Muscle layer of duodenum (tissue), 2 donors: Measurements from ENCODE around the gene WDR20.
"Not testable (repeated sequence)": the region's sequence is repeated elsewhere in the genome, so short reads cannot be mapped to it uniquely, and the experiment has no call there.

Source experiments
- H3K27ac ChIP-seq: one replicate; pipeline ENCODE4 v1.7.0; 2013; ENCODE audit warnings: mild to moderate bottlenecking, low read length
- H3K27me3 ChIP-seq: one replicate; pipeline ENCODE4 v1.7.0; 2013; ENCODE audit warnings: low read depth, mild to moderate bottlenecking, control low read depth, low read length
- H3K36me3 ChIP-seq, 2 donors: one replicate each; pipeline ENCODE4 v1.7.0; 2013; ENCODE audit warnings: low read length in 2 of 2, control low read depth in 1 of 2, mild to moderate bottlenecking in 1 of 2; ENCODE audit not compliant: insufficient read depth in 2 of 2, control insufficient read depth in 1 of 2
- H3K4me1 ChIP-seq, 2 donors: one replicate each; pipeline ENCODE4 v1.7.0; 2013; ENCODE audit warnings: low read length in 2 of 2, mild to moderate bottlenecking in 2 of 2, control low read depth in 1 of 2, moderate library complexity in 1 of 2; ENCODE audit not compliant: insufficient read depth in 2 of 2, control insufficient read depth in 1 of 2
- H3K4me3 ChIP-seq, 2 donors: one replicate each; pipeline ENCODE4 v1.7.0; 2013; ENCODE audit warnings: low read length in 2 of 2, low read depth in 1 of 2, mild to moderate bottlenecking in 1 of 2
- H3K9me3 ChIP-seq, 2 donors: one replicate each; pipeline ENCODE4 v1.7.0; 2013; ENCODE audit warnings: low read length in 2 of 2, control low read depth in 1 of 2, mild to moderate bottlenecking in 1 of 2; ENCODE audit not compliant: control insufficient read depth in 1 of 2
- donor health status: healthy.

The WDR20 gene

DNA sequence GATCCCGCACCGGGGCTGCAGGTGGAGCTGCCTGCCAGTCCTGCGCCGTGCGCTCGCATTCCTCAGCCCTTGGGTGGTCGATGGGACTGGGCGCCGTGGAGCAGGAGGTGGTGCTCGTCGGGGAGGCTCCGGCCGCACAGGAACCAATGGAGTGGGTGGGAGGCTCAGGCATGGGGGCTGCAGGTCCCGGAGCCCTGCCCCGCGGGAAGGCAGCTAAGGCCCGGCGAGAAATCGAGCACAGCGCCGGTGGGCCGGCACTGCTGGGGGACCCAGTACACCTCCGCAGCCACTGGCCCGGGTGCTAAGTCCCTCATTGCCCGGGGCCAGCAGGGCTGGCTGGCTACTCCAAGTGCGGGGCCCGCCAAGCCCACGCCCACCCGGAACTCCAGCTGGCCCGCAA lies 4.2 kb upstream of the WDR20 start:
- not testable (repeated sequence) for H3K27ac ChIP-seq, H3K4me3 ChIP-seq, H3K27me3 ChIP-seq, H3K36me3 ChIP-seq, H3K4me1 ChIP-seq, H3K9me3 ChIP-seq

DNA sequence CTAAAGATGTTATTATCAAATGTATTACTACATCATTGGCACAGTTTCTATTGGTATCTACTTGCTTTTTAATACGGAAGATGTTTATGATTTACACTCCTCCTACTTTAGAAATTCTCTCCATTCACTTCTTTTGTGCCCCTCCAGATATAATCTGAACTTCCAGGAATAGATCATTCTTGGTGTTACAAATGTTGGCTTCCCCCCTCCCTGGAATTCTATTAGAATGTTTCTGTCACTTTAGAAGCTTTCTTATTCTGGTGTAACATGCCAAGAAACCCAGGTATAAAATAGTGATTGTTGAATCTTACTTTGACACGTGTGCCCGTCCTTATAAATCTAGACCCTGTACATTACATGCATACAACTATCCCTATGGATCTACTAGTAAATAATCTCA lies 1.2 kb upstream of the WDR20 start:
- H3K9me3 ChIP-seq = no peaks in the 10 kb centered on the region
- H3K4me3 ChIP-seq = peak overlapping the region; percentile 85 to 91
- no peaks in the 10 kb centered on the region for H3K27me3 ChIP-seq
- peaks cover 0 to 5% of the 10 kb centered on the region in 2 donors for H3K36me3 ChIP-seq
- H3K27ac ChIP-seq = no peak overlapping the region
- H3K4me1 ChIP-seq = peaks cover 5 to 12% of the 10 kb centered on the region in 2 donors

DNA sequence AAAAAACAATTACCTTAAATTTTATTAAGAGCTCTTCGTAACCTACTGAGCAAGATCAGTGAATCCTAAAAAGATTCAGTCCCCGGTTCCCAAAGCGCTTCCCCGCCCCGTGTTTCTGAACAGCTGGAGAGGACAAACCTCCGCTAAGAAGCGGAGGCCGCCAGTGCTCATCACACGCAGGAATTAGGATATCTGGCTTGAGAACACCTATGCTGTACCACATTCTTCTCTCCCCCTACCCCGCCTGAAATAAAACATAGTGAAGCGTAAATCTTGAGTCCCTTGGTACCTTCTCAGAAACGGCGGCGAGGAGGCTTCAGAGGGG lies 774 bp upstream of the WDR20 start:
- H3K27ac ChIP-seq = no peak overlapping the region
- H3K4me1 ChIP-seq = peaks cover 5 to 12% of the 10 kb centered on the region in 2 donors
- H3K4me3 ChIP-seq = peak overlapping the region; percentile 85 to 91
- H3K36me3 ChIP-seq = peaks cover 0 to 5% of the 10 kb centered on the region in 2 donors
- no peaks in the 10 kb centered on the region for H3K27me3 ChIP-seq
- H3K9me3 ChIP-seq = no peaks in the 10 kb centered on the region

DNA sequence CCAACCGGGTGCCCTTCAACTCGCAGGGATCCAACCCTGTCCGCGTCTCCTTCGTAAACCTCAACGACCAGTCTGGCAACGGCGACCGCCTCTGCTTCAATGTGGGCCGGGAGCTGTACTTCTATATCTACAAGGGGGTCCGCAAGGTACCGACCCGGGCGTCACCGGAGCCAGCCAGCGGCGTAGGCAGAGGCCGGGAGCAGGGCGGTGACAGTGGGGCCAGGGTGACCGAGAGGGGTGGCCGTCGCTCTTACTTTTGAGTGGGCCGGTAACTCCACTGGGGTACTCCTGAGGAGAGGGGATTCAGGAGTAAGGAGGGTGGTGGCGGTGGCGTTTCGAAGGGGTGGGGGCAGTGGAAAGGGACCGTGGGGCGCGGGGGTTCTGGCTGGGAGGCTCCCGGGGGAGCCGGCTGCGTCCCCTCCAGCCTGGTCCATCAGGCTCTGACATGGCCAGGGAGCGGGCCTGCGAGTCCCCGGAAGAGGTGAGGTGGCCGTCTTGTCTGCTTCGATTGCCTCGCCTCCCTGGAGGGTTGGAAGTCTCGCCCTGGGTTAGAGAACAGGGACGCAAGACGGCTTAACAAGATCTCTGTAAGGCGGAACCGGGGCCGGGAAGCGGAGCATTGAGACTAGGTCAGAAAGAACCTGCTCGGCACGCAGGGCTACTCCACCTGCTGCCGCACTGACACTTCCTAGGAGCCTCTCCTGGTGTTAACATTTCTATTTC lies 491 bp downstream of the WDR20 start:
- H3K27me3 ChIP-seq = no peaks in the 10 kb centered on the region
- peak overlapping the region; percentile 67 for H3K27ac ChIP-seq
- no peaks in the 10 kb centered on the region for H3K36me3 ChIP-seq
- H3K9me3 ChIP-seq = no peaks in the 10 kb centered on the region
- H3K4me1 ChIP-seq = peaks cover 5 to 12% of the 10 kb centered on the region in 2 donors
- peak overlapping the region; percentile 85 to 91 for H3K4me3 ChIP-seq

DNA sequence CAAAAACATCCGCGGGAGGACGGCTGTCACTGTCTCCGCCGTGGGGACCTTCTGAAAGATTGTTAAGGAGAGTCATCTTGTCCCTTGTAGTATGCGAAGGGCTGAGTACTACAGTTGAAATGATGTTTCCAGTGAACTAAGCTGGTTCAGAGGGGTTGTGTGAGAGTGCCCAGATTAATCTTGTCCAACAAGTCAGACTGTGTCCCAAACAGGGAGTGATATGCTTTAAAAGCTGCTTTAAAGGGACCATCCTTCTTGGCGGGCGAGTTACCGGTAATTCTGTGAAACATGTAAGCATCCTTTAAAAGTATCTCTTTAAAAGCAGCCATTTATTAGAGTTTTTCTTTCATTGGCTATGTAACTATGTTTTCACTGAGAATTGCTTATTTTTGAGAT lies 1.1 kb downstream of the WDR20 start:
- H3K4me3 ChIP-seq = peak overlapping the region; percentile 85 to 91
- H3K4me1 ChIP-seq = peaks cover 5 to 12% of the 10 kb centered on the region in 2 donors
- H3K9me3 ChIP-seq = no peaks in the 10 kb centered on the region
- no peaks in the 10 kb centered on the region for H3K36me3 ChIP-seq
- peak overlapping the region; percentile 67 for H3K27ac ChIP-seq
- no peaks in the 10 kb centered on the region for H3K27me3 ChIP-seq

DNA sequence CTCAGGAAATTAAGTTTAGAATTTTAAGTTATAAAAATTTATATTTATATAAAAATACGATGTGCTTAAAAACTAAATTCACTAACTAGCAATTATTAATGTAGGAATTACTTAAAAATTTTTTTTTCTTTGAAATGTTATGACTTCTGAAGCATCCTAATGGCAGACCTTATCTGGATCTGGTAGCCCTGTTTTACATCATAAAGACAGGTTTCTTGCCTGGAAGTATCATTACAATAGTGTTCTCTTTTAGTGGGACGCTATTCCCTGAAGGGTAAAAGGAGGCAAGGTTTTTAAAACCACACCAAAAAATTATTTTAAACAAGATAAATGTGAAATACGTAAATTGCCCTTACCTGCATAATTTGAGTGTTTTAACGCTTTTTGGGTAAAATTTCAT lies 2.1 kb downstream of the WDR20 start:
- no peaks in the 10 kb centered on the region for H3K27me3 ChIP-seq
- no peak overlapping the region for H3K27ac ChIP-seq
- no peak overlapping the region for H3K4me3 ChIP-seq
- no peaks in the 10 kb centered on the region for H3K36me3 ChIP-seq
- peaks cover 5 to 14% of the 10 kb centered on the region in 2 donors for H3K4me1 ChIP-seq
- no peaks in the 10 kb centered on the region for H3K9me3 ChIP-seq

DNA sequence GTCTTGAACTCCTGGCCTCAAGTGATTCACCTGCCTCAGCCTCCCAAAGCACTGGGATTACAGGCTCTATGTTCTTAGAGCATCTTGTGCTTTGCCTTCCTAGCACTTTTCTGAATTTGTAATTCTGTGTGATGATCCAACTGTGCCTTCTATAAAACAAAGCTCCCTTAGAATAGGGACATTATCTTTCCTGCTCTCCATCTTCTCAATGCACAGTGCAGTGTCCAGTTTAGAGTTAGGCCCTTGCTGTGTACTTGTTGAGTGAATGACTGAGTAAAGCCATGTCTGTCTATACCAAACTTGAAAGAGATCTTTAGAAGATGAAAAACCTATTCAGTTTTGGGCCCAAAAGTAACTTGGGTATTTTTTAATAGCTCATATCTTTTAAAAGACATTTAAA lies 5.2 kb downstream of the WDR20 start:
- Histone ChIP-seq H3K9me3 (no peaks in the 10 kb centered on the region), H3K27me3 (no peaks in the 10 kb centered on the region), H3K27ac (no peak overlapping the region), H3K4me3 (no peak overlapping the region), H3K36me3 (no peaks in the 10 kb centered on the region), H3K4me1 (peaks cover 0 to 14% of the 10 kb centered on the region in 2 donors)

DNA sequence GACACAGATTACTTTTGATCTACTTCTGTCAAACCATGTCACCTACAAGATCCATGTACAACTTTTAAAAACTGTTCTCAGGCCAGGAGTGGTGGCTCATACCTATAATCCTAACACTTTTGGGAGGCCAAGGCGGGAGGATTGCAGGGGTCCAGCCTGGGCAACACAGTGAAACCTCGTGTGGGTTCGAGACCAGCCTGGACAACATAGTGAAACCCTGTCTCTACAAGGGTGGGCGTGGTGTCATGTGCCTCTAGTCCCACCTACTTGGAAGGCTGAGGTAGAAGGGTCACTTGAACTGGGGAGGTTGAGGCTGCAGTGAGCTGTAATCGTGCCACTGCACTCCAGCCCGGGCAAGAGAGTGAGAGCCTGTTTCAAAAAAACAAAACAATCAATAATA lies 5.7 kb downstream of the WDR20 start:
- no peak overlapping the region for H3K27ac ChIP-seq
- H3K36me3 ChIP-seq = no peaks in the 10 kb centered on the region
- no peak overlapping the region for H3K4me3 ChIP-seq

DNA sequence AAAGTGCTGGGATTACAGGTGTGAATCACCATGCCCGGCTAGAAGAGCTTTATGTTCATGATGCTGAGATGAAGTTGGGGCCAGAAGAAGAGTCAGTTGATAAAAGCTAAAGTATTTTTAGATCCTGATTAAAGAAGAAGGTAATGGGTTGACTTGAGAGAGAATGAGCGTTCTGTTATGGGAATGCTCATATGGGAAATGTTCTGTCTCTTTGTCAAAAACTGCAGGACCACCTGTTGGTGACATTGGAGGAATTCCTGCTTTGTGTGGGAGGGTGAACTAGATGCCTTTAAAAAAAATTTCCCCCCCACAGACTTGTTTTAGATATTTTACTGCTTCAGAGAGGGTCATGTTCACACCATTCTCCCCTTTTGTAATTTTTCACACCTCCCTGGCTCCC lies 6.7 kb downstream of the WDR20 start:
- Histone ChIP-seq H3K4me3 (no peak overlapping the region), H3K27me3 (no peaks in the 10 kb centered on the region), H3K9me3 (no peaks in the 10 kb centered on the region), H3K4me1 (peaks cover 0 to 4% of the 10 kb centered on the region in 2 donors), H3K36me3 (no peaks in the 10 kb centered on the region), H3K27ac (no peak overlapping the region)

More for the DNA sequence above, 5.7 kb downstream of the WDR20 start:
- peaks cover 0 to 14% of the 10 kb centered on the region in 2 donors for H3K4me1 ChIP-seq
- H3K9me3 ChIP-seq = no peaks in the 10 kb centered on the region
- no peaks in the 10 kb centered on the region for H3K27me3 ChIP-seq

DNA sequence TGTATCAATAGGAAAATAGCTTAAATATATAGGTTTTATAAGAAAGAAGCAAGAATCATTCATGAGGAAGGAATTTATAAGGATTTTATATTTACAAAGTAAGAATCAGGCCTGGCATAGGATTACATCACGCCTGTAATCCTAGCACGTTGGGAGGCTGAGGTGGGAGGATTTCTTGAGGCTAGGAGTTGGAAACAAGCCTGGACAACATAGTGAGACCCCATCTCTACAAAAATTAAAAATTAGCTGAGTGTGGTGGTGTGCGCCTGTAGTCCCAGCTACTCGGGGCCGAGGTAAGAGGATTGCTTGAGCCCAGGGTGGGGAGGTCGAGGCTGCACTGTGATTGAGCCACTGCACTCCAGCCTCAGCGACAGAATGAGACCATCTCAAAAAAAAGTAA lies 10.4 kb downstream of the WDR20 start:
- Histone ChIP-seq H3K9me3 (no peaks in the 10 kb centered on the region), H3K4me1 (peaks cover 0 to 8% of the 10 kb centered on the region in 2 donors), H3K4me3 (no peak overlapping the region), H3K27ac (no peak overlapping the region), H3K27me3 (no peaks in the 10 kb centered on the region), H3K36me3 (no peaks in the 10 kb centered on the region)

DNA sequence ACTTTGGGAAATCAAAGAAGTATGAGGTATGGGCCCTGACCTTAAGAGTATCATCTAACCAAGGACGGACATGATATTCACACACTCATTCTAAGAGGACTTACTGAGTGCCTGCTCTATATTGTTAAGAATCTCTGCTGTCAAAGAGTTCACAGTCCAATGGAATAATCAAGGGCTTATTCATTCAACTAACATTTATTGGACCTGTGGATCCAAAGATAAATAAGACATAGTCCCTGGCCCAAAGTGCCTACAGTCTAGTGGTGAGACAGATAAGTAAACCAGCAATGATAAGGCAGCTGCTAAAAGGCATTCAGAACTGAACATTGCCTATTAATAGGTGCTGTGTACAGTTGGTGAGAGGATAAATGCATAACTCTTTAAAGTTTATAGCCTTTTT lies 11.0 kb downstream of the WDR20 start:
- no peaks in the 10 kb centered on the region for H3K27me3 ChIP-seq
- H3K9me3 ChIP-seq = no peaks in the 10 kb centered on the region
- H3K27ac ChIP-seq = no peak overlapping the region
- no peaks in the 10 kb centered on the region for H3K36me3 ChIP-seq
- H3K4me3 ChIP-seq = no peak overlapping the region
- H3K4me1 ChIP-seq = peaks cover 0 to 11% of the 10 kb centered on the region in 2 donors

DNA sequence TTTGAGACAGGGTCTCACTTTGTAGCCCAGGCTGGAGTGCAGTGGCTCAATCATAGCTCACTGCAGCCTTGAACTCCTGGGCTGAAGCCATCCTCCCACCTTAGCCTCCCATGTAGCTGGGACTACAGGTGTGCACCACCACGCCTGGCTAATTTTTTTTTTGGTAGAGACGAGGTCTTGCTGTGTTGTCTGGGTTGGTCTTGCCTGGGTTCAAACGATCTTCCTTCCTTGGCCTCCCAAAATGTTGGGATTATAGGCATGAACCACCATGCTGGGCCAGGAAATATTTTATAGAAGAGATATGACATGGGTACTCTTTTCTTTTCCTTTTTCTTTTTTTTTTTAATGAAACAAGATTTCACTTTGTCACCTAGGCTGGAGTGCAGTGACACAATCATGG lies 11.7 kb downstream of the WDR20 start:
- peaks cover 0 to 11% of the 10 kb centered on the region in 2 donors for H3K4me1 ChIP-seq
- not testable (repeated sequence) for H3K27me3 ChIP-seq, H3K4me3 ChIP-seq, H3K27ac ChIP-seq, H3K9me3 ChIP-seq, H3K36me3 ChIP-seq
